ENCODE measurements around the gene BAIAP2L2.
"Not testable (repeated sequence)": the region's sequence is repeated elsewhere in the genome, so short reads cannot be mapped to it uniquely, and the experiment has no call there.

Gene BAIAP2L2

GRCh38 chr22:38066381-38067027 lies 44.0 kb downstream of the BAIAP2L2 start:
- no peak for DNase-seq

GRCh38 chr22:38065539-38065938 lies 44.9 kb downstream of the BAIAP2L2 start:
- DNase-seq, result no peak

DNA sequence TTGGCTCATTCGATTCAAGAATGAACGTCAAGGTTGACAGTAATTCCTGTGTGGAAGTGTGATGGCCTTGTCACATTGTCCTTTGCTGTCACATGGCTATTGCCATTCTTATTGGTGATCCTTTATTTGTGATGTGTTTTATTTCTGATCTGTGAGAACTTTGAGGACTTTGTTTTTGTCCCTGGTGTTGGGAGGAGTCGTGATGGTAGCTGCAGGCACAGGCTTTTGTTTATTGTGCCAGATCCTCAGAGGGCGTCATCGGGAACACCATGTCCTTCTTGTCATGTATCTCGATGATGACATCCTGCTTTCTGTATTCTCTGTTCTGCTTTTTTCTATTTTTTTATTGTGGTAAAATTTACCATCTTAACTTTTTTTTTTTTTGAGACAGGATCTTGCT lies 47.7 kb downstream of the BAIAP2L2 start:
- no peak for DNase-seq

- peak; percentile 92 for DNase-seq
Measured at GRCh38 chr22:38056969-38057891, 53.3 kb downstream of the BAIAP2L2 start, which contains the start of gene PICK1. Gene PICK1 (plus strand): TSS chr22:38057404. CDS start chr22:38057810, 406 bp downstream.

DNA sequence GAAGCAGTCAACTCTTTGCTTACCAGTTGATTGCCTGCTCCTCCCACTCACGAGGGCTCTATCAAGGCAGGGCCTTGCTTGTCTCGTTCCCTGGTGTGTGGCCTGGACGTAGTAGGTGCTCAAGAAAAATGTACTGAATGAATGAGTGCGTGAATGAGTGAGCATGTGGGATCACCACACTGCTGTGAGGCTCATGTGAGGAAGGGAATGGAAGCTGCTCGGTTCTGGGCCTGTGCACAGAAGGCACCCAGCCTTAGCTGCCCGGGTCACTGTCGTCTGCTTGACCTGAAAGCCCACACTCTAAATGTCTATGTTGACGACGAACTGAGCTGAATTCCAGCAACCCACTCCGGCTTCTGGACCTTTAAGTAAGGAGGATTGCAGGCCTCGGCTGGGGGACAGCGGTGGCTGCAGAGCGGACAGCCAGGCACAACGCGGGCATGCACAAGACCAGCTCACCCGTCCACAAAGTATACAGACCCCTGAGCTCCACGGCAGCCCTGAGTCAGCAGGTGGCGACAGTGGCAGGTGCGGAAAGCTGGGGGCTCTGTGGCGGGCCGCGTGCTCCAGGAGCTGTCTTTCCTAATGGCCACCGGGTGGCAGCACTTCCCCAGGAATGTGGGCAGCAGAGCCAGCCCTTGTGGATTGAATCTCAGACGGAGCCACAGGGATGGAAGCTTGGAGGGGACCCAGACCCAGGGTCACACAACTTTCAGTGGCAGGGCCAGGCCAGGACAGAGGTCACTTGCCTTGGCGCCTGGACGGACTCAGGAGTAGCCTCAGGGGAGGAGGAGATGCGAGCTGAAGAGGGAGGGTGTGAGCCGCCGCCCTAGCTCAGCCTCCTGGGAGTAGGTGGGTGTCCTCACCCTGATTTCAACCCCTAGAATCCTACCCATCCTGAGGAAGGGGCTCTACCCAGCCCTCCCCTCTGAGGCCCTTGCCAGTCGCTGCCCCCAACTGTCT lies 58.3 kb downstream of the BAIAP2L2 start:
- DNase-seq, result peak; percentile 51

DNA sequence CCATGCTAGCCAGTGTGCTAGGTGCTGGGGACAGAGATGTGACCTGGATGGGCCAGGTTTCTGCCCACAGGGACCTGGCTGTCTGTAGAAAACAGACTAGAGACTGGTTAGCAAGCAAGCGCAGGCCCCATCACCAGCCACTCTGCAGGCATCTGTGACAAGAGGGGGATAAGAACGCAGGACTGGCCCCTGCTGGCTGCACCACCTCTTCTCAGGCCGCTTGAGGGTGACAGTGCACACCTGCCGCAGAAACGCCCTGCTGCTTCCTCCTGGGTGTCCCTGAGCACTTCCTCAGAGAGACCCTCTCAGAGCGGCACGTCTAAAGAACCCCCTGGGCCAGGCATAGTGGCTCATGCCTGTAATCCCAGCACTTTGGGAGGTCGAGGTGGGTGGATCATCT lies 59.2 kb downstream of the BAIAP2L2 start:
- no peak for DNase-seq

- DNase-seq, result no peak
Measured at GRCh38 chr22:38050720-38051119, 59.8 kb downstream of the BAIAP2L2 start.

GRCh38 chr22:38049812-38050619 lies 60.5 kb downstream of the BAIAP2L2 start:
- no peak for DNase-seq

- no peak for DNase-seq
Measured at GRCh38 chr22:38046070-38046748, 64.3 kb downstream of the BAIAP2L2 start.

DNA sequence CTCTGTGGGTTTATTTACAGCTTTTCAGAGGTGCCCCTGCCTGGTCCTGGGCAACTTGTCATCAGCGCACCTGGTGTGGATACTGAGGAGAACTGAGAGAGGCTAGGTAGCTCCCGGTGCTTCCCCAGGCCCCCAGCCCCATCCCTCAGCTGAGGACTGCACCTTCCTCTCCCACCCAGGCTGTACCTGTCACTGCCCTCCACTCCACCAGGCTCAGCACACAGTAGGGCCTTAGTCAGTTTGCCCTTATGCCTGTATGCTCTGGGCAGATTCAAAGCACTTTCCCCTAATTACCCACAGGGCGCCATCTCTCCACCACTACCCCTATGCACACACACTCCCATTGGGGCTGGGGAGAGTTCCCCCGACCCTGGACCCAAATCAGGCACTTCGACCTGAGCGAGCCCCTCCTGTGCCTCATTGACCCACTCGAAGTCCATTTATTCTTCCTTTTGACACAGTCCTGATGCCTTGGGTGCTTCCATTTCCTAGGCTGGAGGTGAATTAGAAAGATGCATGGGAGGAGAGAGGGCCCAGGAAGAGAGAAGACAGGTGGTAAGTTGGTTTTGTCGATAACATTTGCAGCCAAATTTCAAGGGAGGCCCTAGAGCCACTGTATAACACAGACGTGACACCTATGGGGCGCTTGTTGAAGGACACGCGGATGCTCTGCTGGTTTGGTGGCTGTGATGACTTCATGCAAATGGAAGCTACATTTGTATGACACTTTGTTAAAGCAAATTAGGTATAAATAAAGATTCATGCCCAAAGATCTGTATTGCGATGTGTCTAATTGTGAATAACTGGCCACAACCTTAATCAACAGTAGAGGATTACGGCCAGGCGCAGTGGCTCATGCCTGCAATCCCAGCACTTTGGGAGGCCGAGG lies 67.1 kb downstream of the BAIAP2L2 start:
- DNase-seq, result no peak

DNA sequence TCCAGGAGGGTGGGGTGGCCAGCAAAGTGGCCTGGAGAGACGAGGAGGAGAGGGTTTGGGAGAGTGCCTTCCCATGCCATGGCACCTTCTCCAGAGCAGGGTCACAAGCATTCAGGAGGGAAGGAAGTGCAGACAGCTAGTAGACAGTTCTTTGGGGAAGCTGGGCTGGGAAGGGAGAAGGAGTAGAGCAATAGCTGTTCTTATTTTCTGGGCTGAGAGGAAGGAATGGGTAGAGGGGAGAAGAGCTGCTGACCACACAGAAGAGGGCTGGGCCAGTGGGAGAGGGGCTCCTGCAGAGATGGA lies 68.0 kb downstream of the BAIAP2L2 start:
- no peak for DNase-seq

GRCh38 chr22:38041760-38042487 lies 68.6 kb downstream of the BAIAP2L2 start:
- no peak for DNase-seq

DNA sequence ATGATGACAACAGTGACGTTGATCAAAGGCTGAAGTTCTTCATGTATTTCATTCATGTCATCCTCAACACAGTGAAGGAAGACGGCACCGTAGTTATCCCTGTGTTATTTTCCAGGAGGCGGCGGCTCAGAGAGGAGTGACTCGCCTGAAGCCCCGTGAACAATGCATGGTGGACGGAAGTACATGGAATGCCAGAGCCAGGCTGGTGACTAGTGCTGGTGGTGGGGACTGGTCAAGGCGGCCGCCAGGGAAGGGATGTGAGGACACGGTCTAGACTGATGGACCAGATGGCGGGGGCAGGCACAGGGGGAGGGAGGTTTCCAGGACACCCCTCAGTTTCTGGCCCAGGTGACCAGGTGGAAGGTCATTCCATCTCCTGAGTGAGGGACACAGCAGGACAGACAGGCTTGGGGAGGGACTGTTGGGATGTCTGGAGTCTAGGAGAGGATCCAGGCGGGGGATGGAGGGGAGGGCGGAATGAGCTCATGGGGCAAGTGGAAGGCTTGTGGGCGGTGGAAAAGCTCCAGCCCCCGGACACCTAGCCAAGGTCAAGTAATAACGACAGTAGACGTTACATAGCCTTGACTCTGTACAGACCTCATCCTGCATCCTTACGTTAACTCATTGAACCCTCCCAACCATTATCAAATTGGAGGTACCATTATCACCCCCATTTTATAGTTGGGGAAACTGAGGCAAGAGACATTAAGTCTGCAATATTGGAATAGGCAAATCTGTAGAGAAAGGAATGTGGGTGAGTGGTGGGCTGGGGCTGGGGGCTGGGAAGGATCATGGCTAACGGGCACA lies 69.3 kb downstream of the BAIAP2L2 start:
- DNase-seq, result no peak

GRCh38 chr22:38038890-38039812 lies 71.3 kb downstream of the BAIAP2L2 start:
- no peak for DNase-seq

GRCh38 chr22:38038426-38038825 lies 72.1 kb downstream of the BAIAP2L2 start:
- DNase-seq, result no peak

GRCh38 chr22:38037367-38038150 lies 72.9 kb downstream of the BAIAP2L2 start:
- DNase-seq, result not testable (repeated sequence)
